ENCODE results near the gene COIL. TPM values are rescaled to one million over a fixed set of nuclear protein-coding genes. Genes with fewer than 3 reads are reported as not detected.

COIL gene, protein sequence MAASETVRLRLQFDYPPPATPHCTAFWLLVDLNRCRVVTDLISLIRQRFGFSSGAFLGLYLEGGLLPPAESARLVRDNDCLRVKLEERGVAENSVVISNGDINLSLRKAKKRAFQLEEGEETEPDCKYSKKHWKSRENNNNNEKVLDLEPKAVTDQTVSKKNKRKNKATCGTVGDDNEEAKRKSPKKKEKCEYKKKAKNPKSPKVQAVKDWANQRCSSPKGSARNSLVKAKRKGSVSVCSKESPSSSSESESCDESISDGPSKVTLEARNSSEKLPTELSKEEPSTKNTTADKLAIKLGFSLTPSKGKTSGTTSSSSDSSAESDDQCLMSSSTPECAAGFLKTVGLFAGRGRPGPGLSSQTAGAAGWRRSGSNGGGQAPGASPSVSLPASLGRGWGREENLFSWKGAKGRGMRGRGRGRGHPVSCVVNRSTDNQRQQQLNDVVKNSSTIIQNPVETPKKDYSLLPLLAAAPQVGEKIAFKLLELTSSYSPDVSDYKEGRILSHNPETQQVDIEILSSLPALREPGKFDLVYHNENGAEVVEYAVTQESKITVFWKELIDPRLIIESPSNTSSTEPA
- 18.4 to 21.7 TPM (median 18.7 TPM) in 5 replicates for total RNA-seq (2022; extraction: Qiagen RNA extraction; ENCODE audit: low read depth)

DNA sequence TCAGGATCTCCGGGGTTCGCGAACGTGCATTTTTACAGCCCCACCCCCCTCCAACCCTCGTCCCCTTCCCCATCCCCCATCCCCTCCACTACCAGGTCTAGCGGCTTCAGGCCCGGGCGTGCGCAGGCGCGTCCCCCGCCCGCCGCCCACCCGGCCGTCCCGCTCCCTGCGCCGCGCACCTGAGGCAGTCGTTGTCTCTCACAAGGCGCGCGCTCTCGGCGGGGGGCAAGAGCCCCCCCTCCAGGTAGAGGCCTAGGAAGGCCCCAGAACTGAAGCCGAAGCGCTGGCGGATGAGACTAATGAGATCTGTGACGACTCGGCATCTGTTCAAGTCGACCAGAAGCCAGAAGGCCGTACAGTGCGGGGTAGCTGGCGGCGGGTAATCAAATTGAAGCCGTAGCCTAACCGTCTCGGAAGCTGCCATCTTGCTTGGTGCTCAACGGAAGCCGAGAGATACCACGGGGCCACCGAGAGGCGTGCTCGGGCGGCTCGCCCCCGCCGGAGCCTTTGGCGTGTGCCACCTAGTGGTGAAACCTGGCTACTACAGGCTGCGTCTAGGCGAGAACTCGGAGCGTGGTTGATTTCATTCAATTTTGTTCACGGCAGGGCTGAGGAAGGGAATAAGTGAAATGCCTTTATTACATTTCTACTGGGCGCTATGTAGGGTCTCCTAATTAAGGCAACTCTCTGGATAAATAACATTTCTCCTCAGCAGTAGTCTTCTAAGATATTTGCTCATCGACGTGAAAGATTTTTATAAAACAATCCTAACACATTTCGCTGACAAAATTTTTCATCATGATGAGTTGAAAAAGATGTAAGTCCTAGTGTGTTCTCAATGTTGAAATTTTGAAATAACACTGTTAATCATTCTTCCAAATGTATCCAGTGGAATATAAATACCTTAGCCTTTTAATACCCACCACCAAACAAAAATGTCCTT lies at the start of gene COIL:
Gene COIL (minus strand): TSS at position 455 of the 943 bp plus-strand sequence. CDS start 31 bp downstream, at position 424.

DNA sequence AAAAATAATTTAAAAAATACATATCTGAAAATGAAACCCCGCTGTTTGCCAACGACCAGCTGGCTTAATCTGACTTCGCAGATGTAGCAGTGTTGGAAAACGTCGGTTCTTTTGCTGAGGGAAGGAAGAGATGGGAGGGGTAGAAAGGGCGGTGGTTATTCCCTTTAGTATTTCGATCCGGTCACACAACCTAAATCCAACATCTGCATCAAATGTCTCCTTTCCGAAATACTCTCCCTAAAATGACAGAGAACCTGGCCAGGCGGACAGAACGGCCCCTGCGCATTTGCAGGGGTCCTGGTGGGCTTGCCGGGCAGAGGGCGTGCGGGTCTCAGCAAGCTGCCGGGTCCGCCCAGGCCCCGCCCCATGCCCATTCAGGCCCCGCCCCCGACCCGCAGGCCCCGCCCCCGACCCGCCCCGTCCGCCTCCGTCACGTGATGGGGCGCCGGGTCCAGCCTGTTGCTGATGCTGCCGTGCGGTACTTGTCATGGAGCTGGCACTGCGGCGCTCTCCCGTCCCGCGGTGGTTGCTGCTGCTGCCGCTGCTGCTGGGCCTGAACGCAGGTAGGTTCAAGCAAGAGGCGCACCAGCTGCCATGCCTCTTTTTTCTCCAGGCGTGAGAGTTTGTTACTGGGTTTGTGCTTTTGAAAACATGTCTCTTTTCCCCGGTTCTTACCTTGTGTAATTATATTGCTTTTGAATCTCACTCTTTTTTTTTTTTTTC lies 17.0 kb upstream of the COIL start, which contains the start of gene SCPEP1:
Gene SCPEP1 (plus strand): TSS at position 459 of the 723 bp plus-strand sequence. CDS start 29 bp downstream, at position 488.

DNA sequence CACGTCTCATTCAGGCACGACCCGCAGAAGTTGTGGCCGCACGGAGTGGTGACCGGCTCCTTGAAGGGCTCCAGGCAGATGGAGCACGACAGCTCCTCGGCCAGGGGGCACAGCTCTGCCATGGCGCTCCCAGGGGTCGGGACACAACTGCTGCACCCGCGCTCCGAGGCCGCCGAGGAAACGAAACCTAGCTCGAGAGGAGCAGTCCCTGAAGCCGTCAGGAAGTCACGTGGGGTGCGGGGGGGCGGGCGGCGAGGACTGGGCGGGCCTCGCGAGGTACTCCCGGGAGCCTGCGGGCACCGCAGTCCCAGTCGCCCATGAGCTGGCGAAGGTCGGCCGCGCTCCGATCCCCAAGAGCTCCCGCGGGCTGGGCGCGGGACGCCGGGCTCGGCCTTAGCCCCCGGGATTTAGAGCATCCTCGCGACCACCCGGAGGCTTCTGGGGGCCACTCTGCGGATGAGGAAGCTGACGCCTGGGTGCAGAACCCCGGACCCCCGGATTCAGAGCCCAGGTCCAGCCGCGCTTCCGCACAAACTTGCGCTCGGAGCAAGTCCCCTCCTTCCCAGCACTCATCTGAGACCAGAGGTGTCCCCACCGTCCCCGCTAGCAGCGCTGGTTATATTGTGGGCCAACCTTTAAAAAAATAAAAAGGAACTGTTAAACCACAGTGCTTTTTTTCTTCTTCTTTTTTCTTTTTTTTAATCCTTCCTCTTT lies 46.8 kb downstream of the COIL start, which contains the start of gene TRIM25:
Gene TRIM25 (minus strand): TSS at position 183 of the 714 bp plus-strand sequence. CDS start 61 bp downstream, at position 122.

Other genes with a start within 250 kb of the COIL start
- 0.68 to 2.6 TPM (median 2.3 TPM) in 5 replicates for gene C17orf67, start 127.1 kb downstream of the COIL start, total RNA-seq (2022; extraction: Qiagen RNA extraction; ENCODE audit: low read depth)
- gene DGKE, start 126.9 kb downstream of the COIL start, total RNA-seq (2022; extraction: Qiagen RNA extraction; ENCODE audit: low read depth) = 3.8 to 5.2 TPM (median 4.4 TPM) in 5 replicates
- gene TRIM25, start 47.0 kb downstream of the COIL start, total RNA-seq (2022; extraction: Qiagen RNA extraction; ENCODE audit: low read depth) = 64.9 to 79.4 TPM (median 73.2 TPM) in 5 replicates
- gene SCPEP1, start 17.1 kb upstream of the COIL start, total RNA-seq (2022; extraction: Qiagen RNA extraction; ENCODE audit: low read depth) = 37.7 to 45.7 TPM (median 42.5 TPM) in 5 replicates
- gene AKAP1, start 124.2 kb upstream of the COIL start, total RNA-seq (2022; extraction: Qiagen RNA extraction; ENCODE audit: low read depth) = 52.1 to 59.6 TPM (median 56.2 TPM) in 5 replicates

Data from A549 treated with DMSO at 1 μM for 4 hours (cell line).